K562 (cell line): Measurements from ENCODE around the gene ESPN. TPM values are rescaled to one million over a fixed set of nuclear protein-coding genes. Genes with fewer than 3 reads are reported as not detected.

Experiments
- BMI1 ChIP-seq: fragments of 150-350 bp; IDR thresholded peaks from 2 replicates; pipeline ENCODE4 v1.6.1; 2014; ENCODE audit warnings: low read length
- CBX2 ChIP-seq: fragments of 200-600 bp; sonication (generic); IDR thresholded peaks from one replicate; pipeline ENCODE4 v1.6.1; 2012; ENCODE audit warnings: mild to moderate bottlenecking, low read length, inconsistent platforms; ENCODE audit not compliant: insufficient read depth, poor library complexity, severe bottlenecking
- COPS2 ChIP-seq: fragments of 450-650 bp; conservative IDR thresholded peaks from 2 replicates; pipeline ENCODE4 v1.6.1; 2016; ENCODE audit warnings: mild to moderate bottlenecking, moderate library complexity
- ERF ChIP-seq: fragments of 450-650 bp; formaldehyde crosslinking; IDR thresholded peaks from 2 replicates; pipeline ENCODE4 v1.4.0; 2020; ENCODE audit warnings: mild to moderate bottlenecking, mixed read lengths
- NFIC ChIP-seq: fragments of 450-650 bp; IDR thresholded peaks from 2 replicates; pipeline ENCODE4 v1.6.1; 2017; ENCODE audit warnings: mild to moderate bottlenecking, inconsistent platforms
- NFRKB ChIP-seq: fragments of 450-650 bp; IDR thresholded peaks from 2 replicates; pipeline ENCODE4 v1.6.1; 2016; ENCODE audit warnings: low read depth
- SMAD4 ChIP-seq: fragments of 250-450 bp; sonication (Bioruptor Pico); conservative IDR thresholded peaks from 2 replicates; pipeline ENCODE4 v1.8.0; 2021; ENCODE audit warnings: inconsistent platforms, mild to moderate bottlenecking, moderate library complexity
- XRCC5 ChIP-seq: fragments of 200-400 bp; formaldehyde crosslinking; IDR thresholded peaks from 2 replicates; pipeline ENCODE4 v1.6.1; 2017; ENCODE audit warnings: low read depth, mild to moderate bottlenecking, low read length
- ZEB2 ChIP-seq: fragments of 450-650 bp; IDR thresholded peaks from 2 replicates; pipeline ENCODE4 v1.6.1; 2016
- ZNF239 ChIP-seq: fragments of 250-450 bp; sonication (Bioruptor Pico); IDR thresholded peaks from 2 replicates; pipeline ENCODE4 v1.4.0; 2020; ENCODE audit warnings: mild to moderate bottlenecking
- ZNF444 ChIP-seq: fragments of 250-450 bp; sonication (Bioruptor Pico); IDR thresholded peaks from 2 replicates; pipeline ENCODE4 v1.4.0; 2020; ENCODE audit warnings: mild to moderate bottlenecking, moderate library complexity
- polyA plus RNA-seq, 8 experiments: library from polyadenylated mRNA; depleted of rRNA in 4 of 8; stranded (reverse) in 5 of 8; unstranded in 3 of 8; fragments of >200 nt; fragmentation: Nextera tagmentation in 2 of 8; fragmentation: Illumina TruSeq in 1 of 8; extraction: Ambion mirVana in 2 of 8; extraction: Trizol in 1 of 8; gene quantifications; 2 replicates each; pipeline versions ENCODE4 v1.2.1 to v1.2.3, GENCODE V29; 2011 to 2014; ENCODE audit warnings: inconsistent platforms in 1 of 8, missing spikeins in 1 of 8
- total RNA-seq, 7 experiments: library from RNA; depleted of rRNA in 6 of 7; stranded (reverse); fragments of >200 nt in 6 of 7; fragmentation: Illumina TruSeq in 2 of 7; extraction: Trizol in 2 of 7; gene quantifications; 2 replicates each; pipeline versions ENCODE4 v1.2.1 to v1.2.3, GENCODE V29; 2011 to 2021; ENCODE audit warnings: low replicate concordance in 1 of 7
- TF ChIP-seq, protein P1 (sequence below), 2 experiments: fragments of 450-650 bp; IDR thresholded peaks; 2 replicates each; pipeline ENCODE4 v1.6.1; 2018; ENCODE audit warnings: mild to moderate bottlenecking in 2 of 2, low read depth in 1 of 2; ENCODE audit not compliant: partially characterized antibody in 2 of 2
- TF ChIP-seq, protein P2 (sequence below): sonication (generic); formaldehyde crosslinking; IDR thresholded peaks from 2 replicates; pipeline ENCODE4 v1.8.0; 2022; ENCODE audit warnings: mild to moderate bottlenecking, missing genetic modification reagents
- TF ChIP-seq, protein P3 (sequence below), 3 experiments: fragments of 200-800 bp in 1 of 3; sonication (Bioruptor generic) in 1 of 3; sonication (generic) in 1 of 3; formaldehyde crosslinking in 1 of 3; IDR thresholded peaks; 2 replicates each; pipeline versions ENCODE4 v1.6.1 to v1.8.0; 2016 to 2022; ENCODE audit warnings: mild to moderate bottlenecking in 2 of 3, missing compliant biosample characterization in 2 of 3, missing genetic modification characterization in 2 of 3, missing genetic modification reagents in 1 of 3
- TF ChIP-seq, protein P4 (sequence below): sonication (generic); formaldehyde crosslinking; IDR thresholded peaks from 2 replicates; pipeline ENCODE4 v1.8.0; 2023; ENCODE audit warnings: missing genetic modification reagents, mild to moderate bottlenecking, borderline replicate concordance
- TF ChIP-seq, protein P5 (sequence below): fragments of 250-450 bp; sonication (Bioruptor Pico); IDR thresholded peaks from 2 replicates; pipeline ENCODE4 v1.8.0; 2022; ENCODE audit warnings: moderate library complexity, mild to moderate bottlenecking, inconsistent platforms

The ESPN gene
- total and polyA plus RNA-seq, 9 of the 15 experiments (the other 6 are each of a cell fraction or from before 2014, with no cell fraction given) = 0.07 to 1.2 (median 0.45) TPM; not detected in 3

DNA sequence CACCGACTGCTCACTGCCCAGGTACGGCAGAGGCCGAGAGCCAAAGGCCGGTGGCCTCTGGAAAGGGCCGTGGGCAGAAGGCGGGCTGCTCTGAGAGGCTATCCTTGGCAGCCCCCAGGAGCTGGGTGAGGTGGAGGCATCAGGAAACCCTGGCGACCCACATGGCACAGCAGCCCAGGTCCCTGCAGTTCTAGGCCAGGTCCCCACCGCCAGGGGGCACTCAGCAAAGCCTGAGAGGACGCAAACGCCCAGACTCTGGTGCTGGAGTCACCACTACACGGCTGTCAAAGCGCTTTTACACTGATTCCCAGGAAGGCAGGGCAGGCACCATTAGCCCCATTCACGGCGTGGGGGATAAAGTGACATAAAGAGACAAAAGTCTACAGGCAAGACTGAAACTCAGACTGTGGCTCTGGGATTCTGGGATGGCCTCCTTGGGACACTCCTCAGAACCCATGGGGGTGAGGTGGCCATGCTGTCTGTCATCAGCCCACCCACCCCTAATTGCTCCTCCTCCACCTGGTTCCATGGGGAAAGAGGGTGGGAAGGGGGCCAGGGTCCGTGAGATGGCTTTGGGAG is 61.9 kb downstream of the ESPN start (continued):
- TF ChIP-seq ZNF444 (CRISPR knock-in tag) = no peak
- TF ChIP-seq ZEB2 = no peak
- no peak for TF ChIP-seq ZNF239
- no peak for TF ChIP-seq COPS2
- no peak for TF ChIP-seq BMI1
- TF ChIP-seq, protein P1, sequence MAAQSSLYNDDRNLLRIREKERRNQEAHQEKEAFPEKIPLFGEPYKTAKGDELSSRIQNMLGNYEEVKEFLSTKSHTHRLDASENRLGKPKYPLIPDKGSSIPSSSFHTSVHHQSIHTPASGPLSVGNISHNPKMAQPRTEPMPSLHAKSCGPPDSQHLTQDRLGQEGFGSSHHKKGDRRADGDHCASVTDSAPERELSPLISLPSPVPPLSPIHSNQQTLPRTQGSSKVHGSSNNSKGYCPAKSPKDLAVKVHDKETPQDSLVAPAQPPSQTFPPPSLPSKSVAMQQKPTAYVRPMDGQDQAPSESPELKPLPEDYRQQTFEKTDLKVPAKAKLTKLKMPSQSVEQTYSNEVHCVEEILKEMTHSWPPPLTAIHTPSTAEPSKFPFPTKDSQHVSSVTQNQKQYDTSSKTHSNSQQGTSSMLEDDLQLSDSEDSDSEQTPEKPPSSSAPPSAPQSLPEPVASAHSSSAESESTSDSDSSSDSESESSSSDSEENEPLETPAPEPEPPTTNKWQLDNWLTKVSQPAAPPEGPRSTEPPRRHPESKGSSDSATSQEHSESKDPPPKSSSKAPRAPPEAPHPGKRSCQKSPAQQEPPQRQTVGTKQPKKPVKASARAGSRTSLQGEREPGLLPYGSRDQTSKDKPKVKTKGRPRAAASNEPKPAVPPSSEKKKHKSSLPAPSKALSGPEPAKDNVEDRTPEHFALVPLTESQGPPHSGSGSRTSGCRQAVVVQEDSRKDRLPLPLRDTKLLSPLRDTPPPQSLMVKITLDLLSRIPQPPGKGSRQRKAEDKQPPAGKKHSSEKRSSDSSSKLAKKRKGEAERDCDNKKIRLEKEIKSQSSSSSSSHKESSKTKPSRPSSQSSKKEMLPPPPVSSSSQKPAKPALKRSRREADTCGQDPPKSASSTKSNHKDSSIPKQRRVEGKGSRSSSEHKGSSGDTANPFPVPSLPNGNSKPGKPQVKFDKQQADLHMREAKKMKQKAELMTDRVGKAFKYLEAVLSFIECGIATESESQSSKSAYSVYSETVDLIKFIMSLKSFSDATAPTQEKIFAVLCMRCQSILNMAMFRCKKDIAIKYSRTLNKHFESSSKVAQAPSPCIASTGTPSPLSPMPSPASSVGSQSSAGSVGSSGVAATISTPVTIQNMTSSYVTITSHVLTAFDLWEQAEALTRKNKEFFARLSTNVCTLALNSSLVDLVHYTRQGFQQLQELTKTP (IDR thresholded peaks at IDR 0.05; ENCODE audit: low read depth in 1 of 2, partially characterized antibody in 2 of 2) = no peak
- no peak for TF ChIP-seq ERF (CRISPR knock-in tag)
- TF ChIP-seq, protein P2, sequence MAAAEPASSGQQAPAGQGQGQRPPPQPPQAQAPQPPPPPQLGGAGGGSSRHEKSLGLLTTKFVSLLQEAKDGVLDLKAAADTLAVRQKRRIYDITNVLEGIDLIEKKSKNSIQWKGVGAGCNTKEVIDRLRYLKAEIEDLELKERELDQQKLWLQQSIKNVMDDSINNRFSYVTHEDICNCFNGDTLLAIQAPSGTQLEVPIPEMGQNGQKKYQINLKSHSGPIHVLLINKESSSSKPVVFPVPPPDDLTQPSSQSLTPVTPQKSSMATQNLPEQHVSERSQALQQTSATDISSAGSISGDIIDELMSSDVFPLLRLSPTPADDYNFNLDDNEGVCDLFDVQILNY = no peak
- peak; percentile 94 for TF ChIP-seq XRCC5
- TF ChIP-seq, protein P3, sequence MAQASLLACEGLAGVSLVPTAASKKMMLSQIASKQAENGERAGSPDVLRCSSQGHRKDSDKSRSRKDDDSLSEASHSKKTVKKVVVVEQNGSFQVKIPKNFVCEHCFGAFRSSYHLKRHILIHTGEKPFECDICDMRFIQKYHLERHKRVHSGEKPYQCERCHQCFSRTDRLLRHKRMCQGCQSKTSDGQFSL (CRISPR knock-in tag; IDR thresholded peaks at IDR 0.05) = no peak
- TF ChIP-seq, protein P3 (tag; IDR thresholded peaks at IDR 0.05) = no peak
- TF ChIP-seq, protein P4, sequence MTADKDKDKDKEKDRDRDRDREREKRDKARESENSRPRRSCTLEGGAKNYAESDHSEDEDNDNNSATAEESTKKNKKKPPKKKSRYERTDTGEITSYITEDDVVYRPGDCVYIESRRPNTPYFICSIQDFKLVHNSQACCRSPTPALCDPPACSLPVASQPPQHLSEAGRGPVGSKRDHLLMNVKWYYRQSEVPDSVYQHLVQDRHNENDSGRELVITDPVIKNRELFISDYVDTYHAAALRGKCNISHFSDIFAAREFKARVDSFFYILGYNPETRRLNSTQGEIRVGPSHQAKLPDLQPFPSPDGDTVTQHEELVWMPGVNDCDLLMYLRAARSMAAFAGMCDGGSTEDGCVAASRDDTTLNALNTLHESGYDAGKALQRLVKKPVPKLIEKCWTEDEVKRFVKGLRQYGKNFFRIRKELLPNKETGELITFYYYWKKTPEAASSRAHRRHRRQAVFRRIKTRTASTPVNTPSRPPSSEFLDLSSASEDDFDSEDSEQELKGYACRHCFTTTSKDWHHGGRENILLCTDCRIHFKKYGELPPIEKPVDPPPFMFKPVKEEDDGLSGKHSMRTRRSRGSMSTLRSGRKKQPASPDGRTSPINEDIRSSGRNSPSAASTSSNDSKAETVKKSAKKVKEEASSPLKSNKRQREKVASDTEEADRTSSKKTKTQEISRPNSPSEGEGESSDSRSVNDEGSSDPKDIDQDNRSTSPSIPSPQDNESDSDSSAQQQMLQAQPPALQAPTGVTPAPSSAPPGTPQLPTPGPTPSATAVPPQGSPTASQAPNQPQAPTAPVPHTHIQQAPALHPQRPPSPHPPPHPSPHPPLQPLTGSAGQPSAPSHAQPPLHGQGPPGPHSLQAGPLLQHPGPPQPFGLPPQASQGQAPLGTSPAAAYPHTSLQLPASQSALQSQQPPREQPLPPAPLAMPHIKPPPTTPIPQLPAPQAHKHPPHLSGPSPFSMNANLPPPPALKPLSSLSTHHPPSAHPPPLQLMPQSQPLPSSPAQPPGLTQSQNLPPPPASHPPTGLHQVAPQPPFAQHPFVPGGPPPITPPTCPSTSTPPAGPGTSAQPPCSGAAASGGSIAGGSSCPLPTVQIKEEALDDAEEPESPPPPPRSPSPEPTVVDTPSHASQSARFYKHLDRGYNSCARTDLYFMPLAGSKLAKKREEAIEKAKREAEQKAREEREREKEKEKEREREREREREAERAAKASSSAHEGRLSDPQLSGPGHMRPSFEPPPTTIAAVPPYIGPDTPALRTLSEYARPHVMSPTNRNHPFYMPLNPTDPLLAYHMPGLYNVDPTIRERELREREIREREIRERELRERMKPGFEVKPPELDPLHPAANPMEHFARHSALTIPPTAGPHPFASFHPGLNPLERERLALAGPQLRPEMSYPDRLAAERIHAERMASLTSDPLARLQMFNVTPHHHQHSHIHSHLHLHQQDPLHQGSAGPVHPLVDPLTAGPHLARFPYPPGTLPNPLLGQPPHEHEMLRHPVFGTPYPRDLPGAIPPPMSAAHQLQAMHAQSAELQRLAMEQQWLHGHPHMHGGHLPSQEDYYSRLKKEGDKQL (CRISPR knock-in tag) = no peak
- no peak for TF ChIP-seq CBX2
- no peak for TF ChIP-seq SMAD4
- TF ChIP-seq, protein P5, sequence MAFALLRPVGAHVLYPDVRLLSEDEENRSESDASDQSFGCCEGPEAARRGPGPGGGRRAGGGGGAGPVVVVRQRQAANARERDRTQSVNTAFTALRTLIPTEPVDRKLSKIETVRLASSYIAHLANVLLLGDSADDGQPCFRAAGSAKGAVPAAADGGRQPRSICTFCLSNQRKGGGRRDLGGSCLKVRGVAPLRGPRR (CRISPR knock-in tag) = no peak
- TF ChIP-seq NFRKB = no peak
- TF ChIP-seq NFIC = 0 out of 2 replicates have a peak, but pooled peaks have one; percentile 7
